PC-3 (cell line): Measurements from ENCODE around the gene DNM3.

Experiments used
- CTCF ChIP-seq: fragments of 300-600 bp; sonication (generic); conservative IDR thresholded peaks from 2 replicates; pipeline ENCODE4 v1.5.1; 2017; ENCODE audit warnings: antibody characterized with exemption, low read depth, mild to moderate bottlenecking, low read length
- EZH2 ChIP-seq: fragments of 300-600 bp; sonication (generic); IDR thresholded peaks from one replicate; pipeline ENCODE4 v1.6.1; 2017; ENCODE audit warnings: antibody characterized with exemption, mild to moderate bottlenecking, low read length; ENCODE audit not compliant: unreplicated experiment

- TF ChIP-seq CTCF (no peak), EZH2 (no peak)
These were observed 360.3 kb downstream of the DNM3 start for GRCh38 chr1:172201572-172201971.
